ENCODE data around the gene TNFRSF9. TPM values are rescaled to one million over a fixed set of nuclear protein-coding genes. Genes with fewer than 3 reads are reported as not detected.

The TNFRSF9 gene
- total and polyA plus RNA-seq, 9 of the 15 experiments (the other 6 are each of a cell fraction or from before 2014, with no cell fraction given): 0.04 to 0.29 (median 0.08) TPM; not detected in 1

- 0 out of 2 replicates have a peak, but pooled peaks have one; percentile 35 for TF ChIP-seq SMARCA5 (IDR thresholded peaks at IDR 0.05)
- no peak for TF ChIP-seq XRCC4 (IDR thresholded peaks at IDR 0.05; ENCODE audit: extremely low read depth, insufficient read depth, insufficient read length)
- no peak for TF ChIP-seq L3MBTL2 (IDR thresholded peaks at IDR 0.05)
- peak; percentile 27 for TF ChIP-seq RBM25 (IDR thresholded peaks at IDR 0.05; ENCODE audit: low read depth, low read length, severe bottlenecking)
- no peak for TF ChIP-seq YY1 (IDR thresholded peaks at IDR 0.05; ENCODE audit: borderline replicate concordance in 1 of 3, control insufficient read depth in 1 of 3, extremely low read depth in 1 of 3, insufficient read depth in 3 of 3, insufficient read length in 1 of 3, insufficient replicate concordance in 2 of 3, low read depth in 1 of 3, low read length in 2 of 3)
- TF ChIP-seq XRCC3 (IDR thresholded peaks at IDR 0.05): no peak
- TF ChIP-seq, protein P1, sequence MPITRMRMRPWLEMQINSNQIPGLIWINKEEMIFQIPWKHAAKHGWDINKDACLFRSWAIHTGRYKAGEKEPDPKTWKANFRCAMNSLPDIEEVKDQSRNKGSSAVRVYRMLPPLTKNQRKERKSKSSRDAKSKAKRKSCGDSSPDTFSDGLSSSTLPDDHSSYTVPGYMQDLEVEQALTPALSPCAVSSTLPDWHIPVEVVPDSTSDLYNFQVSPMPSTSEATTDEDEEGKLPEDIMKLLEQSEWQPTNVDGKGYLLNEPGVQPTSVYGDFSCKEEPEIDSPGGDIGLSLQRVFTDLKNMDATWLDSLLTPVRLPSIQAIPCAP (CRISPR knock-in tag; IDR thresholded peaks at IDR 0.05; ENCODE audit: borderline replicate concordance): no peak
- TF ChIP-seq, protein P2, sequence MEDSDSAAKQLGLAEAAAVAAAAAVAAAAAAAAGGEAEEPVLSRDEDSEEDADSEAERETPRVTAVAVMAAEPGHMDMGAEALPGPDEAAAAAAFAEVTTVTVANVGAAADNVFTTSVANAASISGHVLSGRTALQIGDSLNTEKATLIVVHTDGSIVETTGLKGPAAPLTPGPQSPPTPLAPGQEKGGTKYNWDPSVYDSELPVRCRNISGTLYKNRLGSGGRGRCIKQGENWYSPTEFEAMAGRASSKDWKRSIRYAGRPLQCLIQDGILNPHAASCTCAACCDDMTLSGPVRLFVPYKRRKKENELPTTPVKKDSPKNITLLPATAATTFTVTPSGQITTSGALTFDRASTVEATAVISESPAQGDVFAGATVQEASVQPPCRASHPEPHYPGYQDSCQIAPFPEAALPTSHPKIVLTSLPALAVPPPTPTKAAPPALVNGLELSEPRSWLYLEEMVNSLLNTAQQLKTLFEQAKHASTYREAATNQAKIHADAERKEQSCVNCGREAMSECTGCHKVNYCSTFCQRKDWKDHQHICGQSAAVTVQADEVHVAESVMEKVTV (CRISPR knock-in tag; IDR thresholded peaks at IDR 0.05): peak; percentile 68
- no peak for TF ChIP-seq HSF4 (CRISPR knock-in tag; IDR thresholded peaks at IDR 0.05; ENCODE audit: borderline replicate concordance)
- TF ChIP-seq CREB3L1 (IDR thresholded peaks at IDR 0.05; ENCODE audit: borderline replicate concordance, low read depth): no peak
- TF ChIP-seq, protein P3, sequence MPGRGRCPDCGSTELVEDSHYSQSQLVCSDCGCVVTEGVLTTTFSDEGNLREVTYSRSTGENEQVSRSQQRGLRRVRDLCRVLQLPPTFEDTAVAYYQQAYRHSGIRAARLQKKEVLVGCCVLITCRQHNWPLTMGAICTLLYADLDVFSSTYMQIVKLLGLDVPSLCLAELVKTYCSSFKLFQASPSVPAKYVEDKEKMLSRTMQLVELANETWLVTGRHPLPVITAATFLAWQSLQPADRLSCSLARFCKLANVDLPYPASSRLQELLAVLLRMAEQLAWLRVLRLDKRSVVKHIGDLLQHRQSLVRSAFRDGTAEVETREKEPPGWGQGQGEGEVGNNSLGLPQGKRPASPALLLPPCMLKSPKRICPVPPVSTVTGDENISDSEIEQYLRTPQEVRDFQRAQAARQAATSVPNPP (IDR thresholded peaks at IDR 0.05; ENCODE audit: borderline replicate concordance, insufficient read depth, insufficient read length): no peak
- peak; percentile 87 for TF ChIP-seq ARID2 (IDR thresholded peaks at IDR 0.05)
- TF ChIP-seq, protein P4, sequence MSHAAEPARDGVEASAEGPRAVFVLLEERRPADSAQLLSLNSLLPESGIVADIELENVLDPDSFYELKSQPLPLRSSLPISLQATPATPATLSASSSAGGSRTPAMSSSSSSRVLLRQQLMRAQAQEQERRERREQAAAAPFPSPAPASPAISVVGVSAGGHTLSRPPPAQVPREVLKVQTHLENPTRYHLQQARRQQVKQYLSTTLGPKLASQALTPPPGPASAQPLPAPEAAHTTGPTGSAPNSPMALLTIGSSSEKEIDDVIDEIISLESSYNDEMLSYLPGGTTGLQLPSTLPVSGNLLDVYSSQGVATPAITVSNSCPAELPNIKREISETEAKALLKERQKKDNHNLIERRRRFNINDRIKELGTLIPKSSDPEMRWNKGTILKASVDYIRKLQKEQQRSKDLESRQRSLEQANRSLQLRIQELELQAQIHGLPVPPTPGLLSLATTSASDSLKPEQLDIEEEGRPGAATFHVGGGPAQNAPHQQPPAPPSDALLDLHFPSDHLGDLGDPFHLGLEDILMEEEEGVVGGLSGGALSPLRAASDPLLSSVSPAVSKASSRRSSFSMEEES (CRISPR knock-in tag; IDR thresholded peaks at IDR 0.05): peak; percentile 53; the same call in 1 of the 2 replicates
- no peak for TF ChIP-seq STAT5A (IDR thresholded peaks at IDR 0.05; ENCODE audit: borderline replicate concordance, low read length)
- 0 out of 2 replicates have a peak, but pooled peaks have one; percentile 23 for TF ChIP-seq USF2 (CRISPR knock-in tag; IDR thresholded peaks at IDR 0.05)
- no peak for TF ChIP-seq OTX1 (CRISPR knock-in tag; IDR thresholded peaks at IDR 0.05)
- TF ChIP-seq RB1 (IDR thresholded peaks at IDR 0.05; ENCODE audit: low read depth): peak; percentile 65; the same call in 1 of the 2 replicates
- no peak for TF ChIP-seq CGGBP1 (CRISPR knock-in tag; IDR thresholded peaks at IDR 0.05)
Observed at GRCh38 chr1:7902478-7903085, 38.1 kb downstream of the TNFRSF9 start (continued).

All from K562 (cell line).